Measurements from ENCODE around the gene FRAT1. TPM values are rescaled to one million over a fixed set of nuclear protein-coding genes. Genes with fewer than 3 reads are reported as not detected.
"Not testable (repeated sequence)": the region's sequence is repeated elsewhere in the genome, so short reads cannot be mapped to it uniquely, and the experiment has no call there.

The FRAT1 gene
- total RNA-seq, result 11.0 TPM

DNA sequence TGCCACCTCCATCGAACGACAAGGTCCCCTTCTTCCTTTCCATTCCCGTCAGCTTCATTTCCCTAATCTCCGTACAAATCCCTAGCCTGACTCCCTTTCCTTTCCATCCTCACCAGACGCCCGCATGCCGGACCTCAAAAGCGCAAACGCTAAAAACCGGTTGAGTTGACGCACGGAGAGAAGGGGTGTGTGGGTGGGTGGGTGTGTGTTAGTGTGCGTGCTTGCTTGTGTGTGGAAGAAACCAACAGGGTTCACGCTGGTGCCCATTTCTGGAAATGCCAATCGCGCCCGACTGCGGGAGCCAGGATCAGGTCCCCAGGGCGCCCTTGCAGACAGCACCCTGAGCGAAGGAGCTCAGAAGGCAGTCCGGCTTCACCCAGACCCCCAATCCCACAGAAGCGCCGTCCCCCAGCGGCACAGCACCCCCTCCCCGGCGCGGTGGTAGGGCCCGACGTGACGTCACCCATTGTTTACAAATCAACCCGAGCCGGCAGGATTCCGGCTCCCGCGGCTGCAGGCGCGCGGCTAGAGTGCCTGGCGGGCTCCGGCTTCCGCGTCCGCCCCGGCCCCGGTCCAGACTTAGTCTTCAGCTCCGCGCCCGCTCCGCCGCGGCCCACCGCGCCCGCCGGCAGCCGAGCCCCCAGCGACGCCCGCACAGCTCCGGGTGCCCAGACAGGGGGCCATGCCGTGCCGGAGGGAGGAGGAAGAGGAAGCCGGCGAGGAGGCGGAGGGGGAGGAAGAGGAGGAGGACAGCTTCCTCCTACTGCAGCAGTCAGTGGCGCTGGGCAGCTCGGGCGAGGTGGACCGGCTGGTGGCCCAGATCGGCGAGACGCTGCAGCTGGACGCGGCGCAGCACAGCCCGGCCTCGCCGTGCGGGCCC lies at the start of gene FRAT1:
TSS of gene FRAT1 (plus strand) at position 500 of the 880 bp plus-strand sequence. CDS start at position 683, 183 bp downstream.
- DNase-seq (ENCODE audit: low read depth in 2 of 3, low spot score in 2 of 3), result peak; percentile 91 to 94 (median 93)

GRCh38 chr10:97270523-97271154 lies 48.4 kb upstream of the FRAT1 start:
- DNase-seq (ENCODE audit: low read depth in 2 of 3, low spot score in 2 of 3), result no peak

- no peak for DNase-seq (ENCODE audit: low read depth in 2 of 3, low spot score in 2 of 3)
Observed at GRCh38 chr10:97273700-97274099, 45.4 kb upstream of the FRAT1 start.

- DNase-seq (ENCODE audit: low read depth in 2 of 3, low spot score in 2 of 3), result peak in 1 of 3 donors; percentile 41
Observed at GRCh38 chr10:97274828-97275227, 44.2 kb upstream of the FRAT1 start.

DNA sequence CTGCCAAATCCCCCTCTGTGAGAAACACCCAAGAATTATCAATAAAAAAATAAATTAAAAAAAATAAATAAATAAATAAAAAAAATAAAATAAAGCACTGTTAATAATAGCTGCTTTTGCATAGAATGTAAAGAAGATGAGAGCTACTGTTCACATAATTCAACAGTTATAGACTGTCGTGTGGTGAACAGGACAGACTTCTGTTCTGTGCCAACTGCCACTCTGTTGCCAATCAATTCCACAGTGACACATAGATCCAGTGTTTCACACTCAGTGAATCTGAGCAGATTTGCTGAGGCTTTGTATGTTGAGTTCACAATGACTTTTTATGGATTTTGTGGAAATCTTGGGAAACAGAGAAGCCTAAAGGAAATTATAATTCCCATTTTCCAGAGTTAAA lies 41.5 kb upstream of the FRAT1 start:
- peak in 1 of 3 donors; percentile 4 for DNase-seq (ENCODE audit: low read depth in 2 of 3, low spot score in 2 of 3)

DNA sequence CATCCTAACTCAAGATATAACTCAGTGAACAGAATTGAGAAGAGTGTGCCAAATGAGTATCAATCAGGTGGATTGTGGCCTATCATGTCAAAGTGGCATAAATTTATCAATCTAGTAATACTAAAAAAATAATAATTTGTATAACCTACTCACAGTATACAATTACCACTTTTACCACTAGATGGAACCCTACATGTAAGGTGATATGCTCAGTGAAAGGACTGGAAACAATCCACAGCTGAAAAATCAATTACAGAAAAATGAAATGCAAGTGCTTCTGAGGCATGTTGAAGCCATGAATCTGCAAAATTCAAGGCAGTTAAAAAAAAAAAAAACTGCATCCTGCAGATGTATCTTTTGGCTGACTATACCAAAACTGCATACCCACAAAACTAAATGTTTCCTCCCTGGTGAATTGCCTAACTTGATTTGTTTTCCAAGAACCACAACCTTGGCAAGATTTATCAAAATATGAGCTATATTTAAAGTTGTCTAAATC lies 40.5 kb upstream of the FRAT1 start:
- DNase-seq (ENCODE audit: low read depth in 2 of 3, low spot score in 2 of 3), result peak in 2 of 3 donors; percentile 81 to 93

DNA sequence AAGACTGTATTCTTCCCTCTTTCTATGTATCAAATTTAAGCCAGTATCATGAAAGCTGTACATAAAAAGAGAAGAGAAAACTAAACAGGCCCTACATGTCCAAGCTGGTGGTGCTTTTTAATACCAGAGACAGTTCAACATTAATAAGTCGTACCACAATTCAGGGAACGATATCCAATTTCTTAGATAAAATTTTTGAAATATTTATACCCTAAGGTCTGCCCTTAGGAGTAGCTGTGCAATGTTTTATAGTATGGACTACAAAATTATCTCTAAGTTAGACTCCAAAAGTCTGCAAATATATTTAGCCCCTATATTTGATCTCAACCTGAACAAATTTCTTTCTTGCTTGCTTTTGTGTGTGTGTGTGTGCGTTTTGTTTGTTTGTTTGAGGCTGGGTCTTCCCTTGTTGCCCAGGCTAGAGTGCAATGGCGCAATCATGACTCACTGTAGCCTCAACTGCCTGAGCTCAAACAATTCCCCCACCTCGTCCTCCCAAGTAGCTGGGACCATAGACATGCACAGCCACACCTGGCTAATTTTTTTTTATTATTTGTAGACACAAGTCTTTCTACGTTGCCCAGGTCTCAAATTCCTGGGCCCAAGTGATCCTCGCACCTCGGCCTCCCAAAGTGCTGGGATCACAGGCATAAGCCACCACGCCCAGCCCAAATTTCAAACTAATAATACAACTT lies 39.8 kb upstream of the FRAT1 start:
- DNase-seq (ENCODE audit: low read depth in 2 of 3, low spot score in 2 of 3), result no peak

DNA sequence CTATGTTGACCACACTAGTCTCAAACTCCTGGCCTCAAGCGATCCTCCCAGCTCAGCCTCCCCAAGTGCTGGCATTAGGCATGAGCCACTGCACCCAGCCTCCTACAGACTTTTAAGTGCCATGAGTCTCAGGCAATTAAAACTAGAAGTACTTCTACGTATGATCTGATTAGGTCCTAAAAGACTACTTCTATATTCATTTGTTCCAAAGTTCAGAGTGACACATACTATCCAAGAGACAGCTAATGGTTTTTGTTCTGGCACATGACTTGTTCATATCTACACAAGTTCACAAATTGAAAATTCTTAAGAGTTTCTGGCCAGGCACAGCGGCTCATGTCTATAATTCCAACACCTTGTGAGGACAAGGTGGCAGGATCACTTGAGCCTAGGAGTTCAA lies 38.3 kb upstream of the FRAT1 start:
- no peak for DNase-seq (ENCODE audit: low read depth in 2 of 3, low spot score in 2 of 3)

DNA sequence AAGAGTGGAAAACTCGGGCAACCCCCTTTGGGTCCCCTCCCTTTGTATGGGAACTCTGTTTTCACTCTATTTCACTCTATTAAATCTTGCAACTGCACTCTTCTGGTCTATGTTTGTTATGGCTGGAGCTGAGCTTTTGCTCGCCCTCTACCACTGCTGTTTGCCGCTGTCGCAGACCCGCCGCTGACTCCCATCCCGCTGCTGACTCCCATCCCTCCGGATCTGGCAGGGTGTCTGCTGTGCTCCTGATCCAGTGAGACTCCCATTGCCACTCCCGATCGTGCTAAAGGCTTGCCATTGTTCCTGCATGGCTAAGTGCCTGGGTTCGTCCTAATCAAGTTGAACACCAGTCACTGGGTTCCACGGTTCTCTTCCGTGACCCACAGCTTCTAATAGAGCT lies 29.0 kb upstream of the FRAT1 start:
- DNase-seq (ENCODE audit: low read depth in 2 of 3, low spot score in 2 of 3), result not testable (repeated sequence)

DNA sequence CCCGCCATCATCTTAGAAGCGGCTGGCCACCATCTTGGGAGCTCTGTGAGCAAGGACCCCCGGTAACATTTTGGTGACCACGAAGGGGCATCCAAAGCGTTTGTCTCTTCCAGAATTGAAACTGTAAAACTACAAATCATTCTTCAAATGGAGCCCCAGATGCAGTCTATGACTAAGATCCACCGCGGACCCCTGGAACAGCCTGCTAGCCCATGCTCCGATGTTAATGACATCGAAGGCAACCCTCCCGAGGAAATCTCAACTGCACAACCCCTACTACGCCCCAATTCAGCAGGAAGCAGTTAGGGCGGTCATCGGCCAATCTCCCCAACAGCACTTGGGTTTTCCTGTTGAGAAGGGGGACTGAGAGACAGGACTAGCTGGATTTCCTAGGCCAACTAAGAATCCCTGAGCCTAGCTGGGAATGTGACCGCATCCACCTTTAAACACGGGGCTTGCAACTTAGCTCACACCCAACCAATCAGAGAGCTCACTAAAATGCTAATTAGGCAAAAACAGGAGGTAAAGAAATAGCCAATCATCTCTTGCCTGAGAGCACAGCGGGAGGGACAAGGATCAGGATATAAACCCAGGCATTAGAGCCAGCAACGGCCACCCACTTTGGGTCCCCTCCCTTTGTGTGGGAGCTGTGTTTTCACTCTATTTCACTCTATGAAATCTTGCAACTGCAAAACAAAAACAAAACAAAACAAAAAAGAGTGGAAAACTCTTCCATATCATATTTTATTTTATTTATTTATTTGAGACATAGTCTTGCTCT lies 28.3 kb upstream of the FRAT1 start:
- not testable (repeated sequence) for DNase-seq (ENCODE audit: low read depth in 2 of 3, low spot score in 2 of 3)

DNA sequence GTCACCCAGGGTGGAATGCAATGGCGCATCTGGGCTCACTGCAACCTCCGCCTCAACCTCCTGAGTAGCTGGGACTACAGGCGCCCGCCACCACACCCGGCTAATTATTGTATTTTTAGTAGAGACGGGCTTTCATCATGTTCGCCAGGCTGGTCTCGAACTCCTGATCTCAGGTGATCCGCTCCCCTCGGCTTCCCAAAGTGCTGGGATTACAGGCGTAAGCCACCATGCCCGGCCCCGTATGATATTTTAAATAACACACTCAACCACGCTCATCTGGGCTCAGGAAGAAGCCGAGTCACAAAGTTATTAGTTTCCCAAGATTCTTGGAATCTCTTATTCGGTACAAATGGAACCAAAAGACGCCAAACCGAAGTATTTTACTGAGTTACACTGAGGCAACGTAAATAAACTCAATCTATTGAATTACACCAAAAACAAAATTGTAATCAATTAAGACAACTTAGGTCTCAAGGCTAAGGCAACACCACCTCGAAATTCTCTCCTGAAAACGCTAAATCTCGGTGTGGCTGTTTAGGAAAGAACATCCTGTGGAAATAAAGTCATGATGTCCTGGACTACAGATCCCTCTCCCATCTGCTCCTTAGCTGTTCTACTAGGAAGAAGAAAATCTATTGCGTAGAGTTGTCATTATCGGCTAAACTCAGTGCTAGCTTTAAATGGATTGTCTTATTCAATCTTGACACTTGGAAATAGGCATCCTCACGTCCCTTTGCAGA lies 27.5 kb upstream of the FRAT1 start:
- no peak for DNase-seq (ENCODE audit: low read depth in 2 of 3, low spot score in 2 of 3)

- peak; percentile 75 to 99 (median 97) for DNase-seq (ENCODE audit: low read depth in 2 of 3, low spot score in 2 of 3)
Observed at GRCh38 chr10:97292097-97292861, 26.8 kb upstream of the FRAT1 start, which contains the start of gene ARHGAP19. ARHGAP19 (minus strand) TSS chr10:97292637; CDS start chr10:97292627, 10 bp downstream.

- DNase-seq (ENCODE audit: low read depth in 2 of 3, low spot score in 2 of 3), result no peak
Observed at GRCh38 chr10:97292862-97293198, 26.2 kb upstream of the FRAT1 start.

- DNase-seq (ENCODE audit: low read depth in 2 of 3, low spot score in 2 of 3), result no peak
Observed at GRCh38 chr10:97297556-97298222, 21.4 kb upstream of the FRAT1 start.

- DNase-seq (ENCODE audit: low read depth in 2 of 3, low spot score in 2 of 3), result no peak
Observed at GRCh38 chr10:97298223-97298571, 20.9 kb upstream of the FRAT1 start.

- DNase-seq (ENCODE audit: low read depth in 2 of 3, low spot score in 2 of 3), result no peak
Observed at GRCh38 chr10:97300980-97301379, 18.1 kb upstream of the FRAT1 start.

- DNase-seq (ENCODE audit: low read depth in 2 of 3, low spot score in 2 of 3), result no peak
Observed at GRCh38 chr10:97302088-97302791, 16.8 kb upstream of the FRAT1 start.

DNA sequence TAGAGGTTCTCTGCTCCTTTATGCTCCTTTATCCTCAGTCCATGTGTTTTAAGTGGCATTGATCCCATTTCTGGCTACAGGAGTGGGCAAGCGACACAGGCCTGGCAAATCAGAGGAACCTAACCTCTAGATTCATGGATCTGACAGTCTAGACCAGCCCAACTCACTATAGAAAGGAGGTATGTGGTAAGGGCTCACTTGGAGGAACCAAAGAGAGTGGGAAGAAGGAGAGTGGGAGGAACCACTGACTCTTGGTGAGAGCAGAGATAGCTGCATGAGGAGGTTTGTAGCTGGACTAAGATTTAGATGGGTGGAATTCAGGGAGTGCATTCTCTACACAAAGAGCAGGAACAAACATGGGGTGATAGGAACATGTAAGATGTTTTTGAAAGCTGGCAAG lies 11.6 kb upstream of the FRAT1 start:
- DNase-seq (ENCODE audit: low read depth in 2 of 3, low spot score in 2 of 3), result no peak

Data from hematopoietic multipotent progenitor cell (in vitro differentiated cells).